GM18909 (cell line): Measurements from ENCODE around the gene SPATA33.

Experiments used
- ATAC-seq: cut with Tn5 transposase; IDR thresholded peaks from one replicate; pipeline ENCODE4 v1.9.1; 2021; ENCODE audit warnings: mild to moderate bottlenecking; ENCODE audit not compliant: unreplicated experiment, poor library complexity

Gene SPATA33

GRCh38 chr16:89705006-89705405 lies 47.4 kb downstream of the SPATA33 start:
- no peak for ATAC-seq

DNA sequence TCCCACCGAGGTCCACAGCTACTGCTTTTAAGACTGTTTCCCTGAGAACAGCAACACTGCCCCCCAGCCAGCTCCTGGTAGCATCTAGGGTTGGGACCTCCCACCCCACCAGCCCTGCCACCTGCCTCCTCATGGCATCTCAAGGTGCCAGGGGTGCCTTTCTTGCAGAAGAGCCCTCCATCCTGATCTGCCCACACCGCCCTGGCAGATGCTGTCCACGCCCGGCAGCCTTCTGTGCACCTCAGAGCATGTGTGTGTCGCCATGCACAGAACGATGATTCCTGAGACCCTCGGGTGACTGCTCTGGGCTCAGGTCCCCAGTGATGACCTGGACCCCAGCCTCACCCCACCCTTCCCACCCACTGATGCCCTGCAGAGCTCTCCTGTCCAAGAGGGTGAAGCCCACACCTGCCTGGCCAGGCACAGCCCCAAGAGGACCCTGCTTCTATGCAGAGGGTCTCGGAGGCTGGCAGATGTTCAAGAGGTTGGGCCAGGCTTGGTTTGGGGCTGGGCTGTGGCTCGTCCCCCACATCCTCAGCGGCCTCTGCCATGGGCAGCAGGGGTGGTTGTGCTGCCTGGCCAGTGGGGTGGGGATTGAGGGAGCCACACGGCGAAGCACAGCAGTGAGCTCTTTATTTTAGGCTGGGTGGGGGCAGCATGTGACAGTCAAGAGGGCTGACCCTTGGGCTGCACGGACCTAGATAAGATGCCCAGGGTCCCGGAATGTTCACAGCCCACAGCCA lies 49.1 kb downstream of the SPATA33 start:
- ATAC-seq, result no peak

DNA sequence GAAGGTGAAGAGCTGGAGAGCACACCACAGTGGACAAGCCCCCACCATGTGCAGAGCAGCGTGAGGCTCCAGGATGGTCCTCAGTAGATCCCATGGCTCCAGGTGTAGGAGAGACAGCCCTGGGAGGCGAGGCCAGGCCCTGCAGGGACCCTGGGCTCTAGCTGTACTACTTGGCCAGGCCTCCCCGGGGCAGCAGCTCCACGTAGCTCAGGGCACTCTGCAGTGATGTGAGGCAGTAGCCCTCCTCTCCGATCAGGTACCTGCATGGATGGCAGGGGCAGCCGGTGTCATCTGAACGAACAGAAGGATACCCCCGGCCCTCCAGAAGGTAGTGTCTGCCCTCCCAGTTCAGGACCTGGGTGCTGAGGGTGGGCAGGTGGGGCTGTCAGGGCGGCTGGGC lies 50.1 kb downstream of the SPATA33 start:
- ATAC-seq, result no peak

DNA sequence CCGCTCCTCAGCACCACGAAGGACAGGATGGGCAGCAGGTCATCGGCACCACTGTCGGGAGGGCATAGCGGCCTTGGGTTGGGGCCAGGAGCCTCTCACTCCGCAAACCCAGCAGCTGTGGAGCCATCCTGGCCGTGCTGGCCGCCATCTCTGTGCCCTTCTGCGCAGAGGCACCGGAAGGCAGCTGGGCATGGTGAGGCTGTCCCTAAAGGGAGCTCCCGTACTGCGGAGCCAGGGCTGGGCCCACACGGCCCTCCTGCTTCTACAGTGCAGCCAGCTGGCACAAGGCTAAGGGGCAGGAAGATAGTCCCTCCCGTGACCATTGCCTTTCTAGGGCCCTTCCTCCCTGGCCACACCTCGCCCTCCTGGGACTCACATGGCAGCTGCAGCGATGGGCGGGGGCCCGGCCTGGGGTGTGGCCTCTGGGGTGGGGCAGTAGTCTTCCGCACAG lies 50.9 kb downstream of the SPATA33 start:
- ATAC-seq, result no peak

GRCh38 chr16:89709166-89709565 lies 51.5 kb downstream of the SPATA33 start:
- no peak for ATAC-seq

DNA sequence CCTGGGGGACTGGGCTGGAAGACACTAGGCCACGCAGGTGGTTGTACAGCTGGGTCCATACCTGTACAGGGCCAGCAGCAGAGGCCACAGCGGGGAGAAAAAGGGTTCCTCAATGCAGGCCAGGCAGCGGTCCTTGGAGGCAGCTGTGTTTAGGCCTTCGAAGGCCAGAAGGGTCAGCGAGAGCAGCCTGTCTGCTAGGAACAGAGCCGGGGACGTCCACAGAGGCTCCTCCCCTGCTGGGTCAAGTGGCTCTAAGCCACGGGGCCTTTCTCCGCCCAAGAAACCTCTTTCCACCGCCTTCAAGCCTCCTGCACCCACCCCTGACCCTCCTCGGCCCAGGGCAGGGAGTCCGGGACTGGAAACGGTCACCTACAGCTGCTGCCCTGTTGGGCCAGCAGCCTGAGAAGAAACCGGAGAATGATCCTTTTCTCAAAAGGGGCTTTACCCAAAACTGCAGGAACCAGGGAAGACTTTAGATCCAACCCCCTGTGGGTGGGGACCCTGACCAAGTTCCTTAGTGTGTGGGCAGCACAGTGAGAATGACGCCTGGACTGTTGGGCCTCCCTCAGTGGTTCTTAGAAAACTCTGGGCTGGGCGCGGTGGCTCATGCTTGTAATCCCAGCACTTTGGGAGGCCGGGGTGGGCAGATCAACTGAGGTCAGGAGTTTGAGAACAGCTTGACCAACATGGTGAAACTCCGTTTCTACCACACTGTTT lies 52.2 kb downstream of the SPATA33 start:
- no peak for ATAC-seq

- ATAC-seq, result no peak
Measured at GRCh38 chr16:89710709-89711564, 53.3 kb downstream of the SPATA33 start.

GRCh38 chr16:89711601-89712273 lies 54.1 kb downstream of the SPATA33 start:
- peak; percentile 56 for ATAC-seq

GRCh38 chr16:89712274-89712781 lies 54.7 kb downstream of the SPATA33 start:
- ATAC-seq, result no peak

DNA sequence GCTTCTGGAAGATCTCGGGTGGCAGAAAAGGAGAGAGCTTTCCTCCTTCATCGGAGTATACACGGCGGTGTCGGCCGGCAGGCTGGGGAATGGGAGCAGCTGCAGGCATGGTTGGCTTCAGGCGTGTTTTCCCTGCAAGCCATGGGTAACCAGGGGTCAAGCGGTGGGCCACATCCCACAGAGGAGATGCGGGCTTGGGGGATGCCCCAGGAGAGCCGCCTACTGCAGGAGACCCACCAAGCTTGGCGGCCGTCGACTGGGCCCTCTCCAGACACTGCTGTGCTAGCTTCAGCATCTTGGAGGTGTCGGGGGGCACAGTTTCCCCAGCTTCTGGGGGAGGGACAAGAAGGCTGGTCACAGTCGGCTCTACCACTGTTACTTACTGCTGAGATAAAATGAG lies 58.9 kb downstream of the SPATA33 start:
- no peak for ATAC-seq

DNA sequence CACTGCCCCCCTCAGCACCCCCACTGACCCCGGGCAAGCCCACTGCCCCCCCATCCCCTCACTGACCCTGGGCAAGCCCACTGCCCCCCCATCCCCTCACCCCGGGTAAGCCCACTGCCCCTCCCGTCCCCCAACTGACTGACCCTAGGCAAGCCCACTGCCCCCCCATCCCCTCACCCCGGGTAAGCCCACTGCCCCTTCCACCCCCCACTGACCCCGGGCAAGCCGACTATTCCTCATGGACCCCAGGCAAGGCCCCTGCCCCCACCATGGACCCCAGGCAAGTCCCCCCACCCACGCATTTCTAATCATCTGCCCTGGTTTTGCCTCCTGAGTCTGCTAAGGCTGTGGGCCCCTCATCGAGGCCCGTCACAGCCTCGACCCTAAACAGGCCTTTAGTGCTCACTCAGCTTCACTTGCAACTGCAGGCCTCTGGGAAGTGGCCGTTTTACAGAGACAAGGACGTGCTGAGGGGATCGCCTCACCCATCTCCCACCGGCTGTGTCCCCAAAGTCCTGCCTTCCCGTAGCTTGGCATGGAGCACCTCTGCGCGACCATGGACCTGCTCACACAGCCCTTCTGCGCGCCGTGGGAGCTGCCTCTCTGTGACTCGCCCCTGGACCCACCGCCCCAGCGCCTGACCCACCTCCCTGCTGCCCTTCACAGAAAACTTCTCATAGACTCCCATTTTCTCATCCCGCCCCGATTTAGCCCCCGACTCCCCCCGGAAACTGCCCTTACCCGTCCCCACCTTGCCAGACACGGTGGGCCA lies 59.5 kb downstream of the SPATA33 start:
- ATAC-seq, result no peak

GRCh38 chr16:89717688-89718505 lies 60.3 kb downstream of the SPATA33 start:
- ATAC-seq, result no peak
